Inflammatory macrophage treated with lipopolysaccharide for 4 hours (primary cell): ENCODE measurements around the gene MCF2L.

Experiments
- DNase-seq: peaks from one replicate; pipeline ENCODE4 v3.0.0-alpha.2; 2020

The MCF2L gene

GRCh38 chr13:113138792-113139551 is 170.0 kb downstream of the MCF2L start:
- peak; percentile 17 for DNase-seq

GRCh38 chr13:113139577-113139976 is 170.6 kb downstream of the MCF2L start:
- DNase-seq: no peak

- DNase-seq: no peak
These were observed 171.9 kb downstream of the MCF2L start for GRCh38 chr13:113140677-113141600.

GRCh38 chr13:113141601-113141970 is 172.6 kb downstream of the MCF2L start:
- no peak for DNase-seq

- no peak for DNase-seq
These were observed 173.9 kb downstream of the MCF2L start for GRCh38 chr13:113142876-113143275.

- DNase-seq: no peak
These were observed 174.6 kb downstream of the MCF2L start for GRCh38 chr13:113143466-113144254.

GRCh38 chr13:113144255-113144629 is 175.2 kb downstream of the MCF2L start:
- DNase-seq: no peak

- DNase-seq: no peak
These were observed 176.5 kb downstream of the MCF2L start for GRCh38 chr13:113145496-113145895.

- no peak for DNase-seq
These were observed 177.0 kb downstream of the MCF2L start for GRCh38 chr13:113145911-113146598.

GRCh38 chr13:113146750-113147149 is 177.7 kb downstream of the MCF2L start:
- DNase-seq: no peak

GRCh38 chr13:113147206-113147605 is 178.2 kb downstream of the MCF2L start:
- DNase-seq: no peak

GRCh38 chr13:113148407-113148806 is 179.4 kb downstream of the MCF2L start:
- DNase-seq: no peak

- no peak for DNase-seq
These were observed 180.0 kb downstream of the MCF2L start for GRCh38 chr13:113148940-113149503.
